Activated CD4-positive, alpha-beta T cell treated with anti-CD3 and anti-CD28 coated beads, Interleukin-2, amount 10 ng/mL, durations not matched to agents 24 days and 14 days (primary cell): ENCODE data around the gene NOS1. TPM values are rescaled to one million over a fixed set of nuclear protein-coding genes. Genes with fewer than 3 reads are reported as not detected.
"Not testable (repeated sequence)": the region's sequence is repeated elsewhere in the genome, so short reads cannot be mapped to it uniquely, and the experiment has no call there.

Experiments
- DNase-seq: peaks from one replicate; pipeline ENCODE4 v3.0.0; 2022
- H3K27ac Mint-ChIP-seq: one replicate; pipeline ENCODE4 v1.8.0; 2022; ENCODE audit warnings: mild to moderate bottlenecking, mixed read lengths
- H3K27me3 Mint-ChIP-seq: one replicate; pipeline ENCODE4 v1.8.0; 2022; ENCODE audit warnings: mixed read lengths
- H3K36me3 Mint-ChIP-seq: one replicate; pipeline ENCODE4 v1.8.0; 2022; ENCODE audit warnings: low read depth, mild to moderate bottlenecking, mixed read lengths
- H3K4me1 Mint-ChIP-seq: one replicate; pipeline ENCODE4 v1.8.0; 2021; ENCODE audit warnings: mixed read lengths
- H3K4me3 Mint-ChIP-seq: one replicate; pipeline ENCODE4 v1.8.0; 2022; ENCODE audit warnings: mild to moderate bottlenecking, moderate library complexity, mixed read lengths
- H3K9me3 Mint-ChIP-seq: one replicate; pipeline ENCODE4 v1.8.0; 2021; ENCODE audit warnings: mixed read lengths
- intact Hi-C: fragments of 100-400 bp; cut with micrococcal nuclease; formaldehyde crosslinking; loops from one replicate; pipeline ENCODE4 v1.15.1; 2023
- total RNA-seq: library from RNA; stranded (reverse); gene quantifications from 2 replicates; pipeline ENCODE4 v1.2.3, GENCODE V29; 2022

Gene NOS1
- total RNA-seq, 1 donor from 2014 or later, result not detected

DNA sequence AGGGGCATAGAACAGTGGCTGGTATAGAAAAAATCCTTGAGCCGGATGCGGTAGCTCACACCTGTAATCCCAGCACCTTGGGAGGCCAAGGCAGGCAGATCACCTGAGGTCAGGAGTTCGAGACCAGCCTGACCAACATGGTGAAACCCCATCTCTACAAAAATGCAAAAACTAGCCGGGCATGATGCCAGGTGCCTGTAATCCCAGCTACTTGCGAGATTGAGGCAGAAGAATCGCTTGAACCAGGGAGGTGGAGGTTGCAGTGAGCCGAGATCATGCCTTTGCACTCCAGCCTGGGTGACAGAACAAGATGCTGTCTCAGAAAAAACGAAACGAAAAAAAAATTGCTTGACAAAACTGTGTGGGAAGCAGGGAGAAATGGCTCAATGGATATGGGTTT lies 168.8 kb downstream of the NOS1 start:
- intact Hi-C loops, result loop anchor here (5.0 to 10.0 kb wide), 2 partner anchors 375 to 1182 kb away; partner anchors contain the start of genes SUDS3 and TAOK3
- H3K4me1 Mint-ChIP-seq, result peaks cover 23% of the 10 kb centered on the region
- peaks cover 18% of the 10 kb centered on the region for H3K27me3 Mint-ChIP-seq
- H3K4me3 Mint-ChIP-seq, H3K9me3 Mint-ChIP-seq, DNase-seq, H3K27ac Mint-ChIP-seq: not testable (repeated sequence)
- peaks cover 11% of the 10 kb centered on the region for H3K36me3 Mint-ChIP-seq

DNA sequence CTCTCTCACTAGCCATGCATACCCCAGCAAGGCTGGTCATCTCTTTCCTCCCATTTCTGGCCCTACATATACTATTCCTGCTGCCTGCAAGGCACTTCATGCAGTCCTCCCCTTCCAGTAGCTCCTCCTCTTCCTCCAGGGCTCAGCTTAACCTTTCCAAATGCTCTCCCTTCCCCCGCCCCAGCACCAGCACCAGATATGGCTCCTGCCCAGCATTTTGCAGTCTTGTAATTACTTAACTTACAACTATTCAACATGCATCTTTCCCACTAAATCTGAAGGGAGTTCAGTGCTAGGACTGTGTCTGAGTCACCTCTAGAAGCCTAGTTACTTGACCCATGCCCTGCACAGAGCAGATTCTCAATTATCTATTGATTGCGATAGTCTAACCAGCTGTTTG lies 169.4 kb downstream of the NOS1 start:
- peaks cover 15% of the 10 kb centered on the region for H3K27me3 Mint-ChIP-seq
- peaks cover 23% of the 10 kb centered on the region for H3K4me1 Mint-ChIP-seq
- no peak overlapping the region for H3K27ac Mint-ChIP-seq
- peak overlapping the region; percentile 17 for H3K4me3 Mint-ChIP-seq
- peaks cover 6% of the 10 kb centered on the region for H3K9me3 Mint-ChIP-seq
- peaks cover 15% of the 10 kb centered on the region for H3K36me3 Mint-ChIP-seq
- DNase-seq, result no peak
- intact Hi-C loops, result loop anchor here (5.0 to 10.0 kb wide), 2 partner anchors 375 to 1183 kb away; partner anchors contain the start of genes SUDS3 and TAOK3

- Mint-ChIP-seq H3K27me3 (peaks cover 15% of the 10 kb centered on the region), H3K9me3 (peaks cover 6% of the 10 kb centered on the region), H3K4me3 (peak within 1 kb of the TSS; percentile 94), H3K4me1 (peaks cover 23% of the 10 kb centered on the region), H3K27ac (peak within 1 kb of the TSS; percentile 75), H3K36me3 (peaks cover 25% of the 10 kb centered on the region)
- intact Hi-C loops, result loop anchor here (2.0 to 10.0 kb wide), 3 partner anchors 373 to 1185 kb away; partner anchors contain the start of genes RNFT2, SPRING1, SUDS3 and TAOK3
- peak; percentile 98 for DNase-seq
Measured at GRCh38 chr12:117190210-117190781, 171.1 kb downstream of the NOS1 start, which contains the start of gene FBXO21. FBXO21 (minus strand) TSS chr12:117190470; CDS start chr12:117190456, 14 bp downstream.

DNA sequence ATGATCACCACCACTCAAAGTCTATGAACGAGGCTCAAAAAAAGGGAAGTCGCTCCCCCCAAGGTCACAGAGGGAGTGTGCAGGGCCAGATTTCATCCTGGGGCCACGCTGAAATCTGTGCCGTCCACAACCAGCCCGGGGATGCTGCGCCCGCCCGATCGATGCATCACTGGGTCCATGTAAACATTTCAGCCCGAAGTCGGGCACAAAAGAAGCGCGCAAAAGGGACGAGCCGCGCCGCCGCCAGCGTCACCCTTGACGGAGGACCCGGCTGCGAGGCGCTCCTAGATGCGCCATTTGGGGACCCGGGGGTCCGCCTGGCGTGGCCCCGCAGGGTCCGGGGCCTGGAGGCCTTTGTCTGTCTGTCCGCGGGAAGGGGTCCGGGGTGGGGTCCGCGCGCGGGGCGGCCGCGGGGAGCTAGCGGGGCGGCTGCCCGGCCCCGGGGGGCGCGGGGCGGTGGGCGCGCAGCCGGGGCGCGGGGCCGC lies 171.7 kb downstream of the NOS1 start:
- Mint-ChIP-seq H3K36me3 (peaks cover 31% of the 10 kb centered on the region), H3K4me3 (peak overlapping the region; percentile 94), H3K27ac (peak overlapping the region; percentile 75), H3K9me3 (peaks cover 6% of the 10 kb centered on the region), H3K27me3 (peaks cover 15% of the 10 kb centered on the region), H3K4me1 (peaks cover 28% of the 10 kb centered on the region)
- intact Hi-C loops, result loop anchor here (2.0 to 10.0 kb wide), 3 partner anchors 372 to 1185 kb away; partner anchors contain the start of genes RNFT2, SPRING1, SUDS3 and TAOK3
- DNase-seq, result peak; percentile 80

GRCh38 chr12:117188961-117189724 lies 172.3 kb downstream of the NOS1 start:
- Mint-ChIP-seq H3K27me3 (peaks cover 15% of the 10 kb centered on the region), H3K9me3 (peaks cover 6% of the 10 kb centered on the region), H3K27ac (peak overlapping the region; percentile 75), H3K36me3 (peaks cover 34% of the 10 kb centered on the region), H3K4me1 (peaks cover 29% of the 10 kb centered on the region), H3K4me3 (peak overlapping the region; percentile 94)
- DNase-seq, result no peak
- intact Hi-C loops, result no loop called here

- H3K27me3 Mint-ChIP-seq, result peaks cover 11% of the 10 kb centered on the region
- no peak overlapping the region for H3K27ac Mint-ChIP-seq
- DNase-seq, result no peak
- peaks cover 42% of the 10 kb centered on the region for H3K36me3 Mint-ChIP-seq
- H3K4me1 Mint-ChIP-seq, result peaks cover 29% of the 10 kb centered on the region
- intact Hi-C loops, result no loop called here
- no peaks in the 10 kb centered on the region for H3K9me3 Mint-ChIP-seq
- peak overlapping the region; percentile 94 for H3K4me3 Mint-ChIP-seq
Measured at GRCh38 chr12:117188121-117188665, 173.2 kb downstream of the NOS1 start.

DNA sequence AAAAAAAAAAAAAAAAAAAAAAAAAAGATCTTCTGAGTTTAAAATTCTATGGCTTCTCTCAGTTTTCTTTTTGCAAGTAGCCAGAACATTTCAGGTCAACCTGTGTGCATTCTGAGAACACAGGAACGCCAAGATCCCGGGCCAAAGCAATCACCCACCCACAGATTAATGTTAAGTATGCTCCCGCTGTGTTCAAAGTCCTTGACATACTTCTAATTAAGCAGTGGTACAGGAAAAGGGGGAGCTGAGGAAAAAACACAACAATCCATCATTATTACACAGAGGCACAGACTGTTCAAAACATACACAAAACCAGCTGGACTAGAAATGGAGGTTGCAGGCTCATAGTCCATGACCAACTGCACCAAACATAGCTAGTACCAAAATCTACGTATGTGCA lies 174.0 kb downstream of the NOS1 start:
- DNase-seq, result no peak
- Mint-ChIP-seq H3K9me3 (no peaks in the 10 kb centered on the region), H3K4me1 (peaks cover 29% of the 10 kb centered on the region), H3K27me3 (peaks cover 9% of the 10 kb centered on the region), H3K36me3 (peaks cover 46% of the 10 kb centered on the region), H3K27ac (no peak overlapping the region), H3K4me3 (no peak overlapping the region)
- intact Hi-C loops, result no loop called here

DNA sequence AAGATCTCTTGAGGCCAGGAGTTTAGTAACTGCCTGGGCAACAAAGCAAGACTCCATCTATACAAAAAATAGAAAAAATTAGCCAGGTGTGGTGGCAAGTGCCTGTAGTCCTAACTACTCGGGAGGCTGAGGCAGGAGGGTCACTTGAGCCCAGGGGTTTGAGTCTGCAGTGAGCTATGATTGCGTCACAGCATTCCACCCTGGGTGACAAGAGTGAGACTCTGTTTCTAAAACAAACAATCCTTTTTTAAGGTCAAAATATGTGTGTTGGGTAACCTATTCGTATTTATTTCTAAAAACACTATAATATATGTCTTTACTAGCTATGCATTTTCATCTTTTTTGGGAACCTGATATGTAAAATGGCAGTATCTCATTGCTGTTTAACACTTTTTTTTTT lies 178.6 kb downstream of the NOS1 start:
- H3K4me3 Mint-ChIP-seq, result no peak overlapping the region
- H3K4me1 Mint-ChIP-seq, result peaks cover 9% of the 10 kb centered on the region
- no peak for DNase-seq
- no peaks in the 10 kb centered on the region for H3K27me3 Mint-ChIP-seq
- no peak overlapping the region for H3K27ac Mint-ChIP-seq
- H3K9me3 Mint-ChIP-seq, result no peaks in the 10 kb centered on the region
- H3K36me3 Mint-ChIP-seq, result peaks cover 77% of the 10 kb centered on the region
- intact Hi-C loops, result no loop called here

DNA sequence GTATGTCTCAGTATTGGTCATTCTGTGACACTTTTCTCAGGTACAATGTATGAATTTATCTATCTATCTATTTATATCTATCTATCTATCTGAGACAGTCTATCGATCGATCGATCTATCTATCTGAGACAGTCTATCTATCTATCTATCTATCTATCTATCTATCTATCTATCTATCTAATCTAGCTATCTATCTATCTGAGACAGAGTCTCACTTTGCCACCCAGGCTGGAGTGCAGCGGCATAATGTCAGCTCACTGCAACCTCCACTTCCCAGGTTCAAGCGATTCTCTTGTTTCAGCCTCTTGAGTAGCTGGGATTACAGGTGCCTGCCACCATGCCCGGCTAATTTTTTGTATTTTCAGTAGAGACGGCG lies 180.0 kb downstream of the NOS1 start:
- H3K27ac Mint-ChIP-seq, H3K9me3 Mint-ChIP-seq, H3K4me1 Mint-ChIP-seq, H3K27me3 Mint-ChIP-seq, DNase-seq, intact Hi-C loops, H3K4me3 Mint-ChIP-seq: not testable (repeated sequence)
- peaks cover 78% of the 10 kb centered on the region for H3K36me3 Mint-ChIP-seq

- intact Hi-C loops, result no loop called here
- Mint-ChIP-seq H3K36me3 (peaks cover 78% of the 10 kb centered on the region), H3K4me3 (no peak overlapping the region), H3K27ac (no peak overlapping the region), H3K9me3 (no peaks in the 10 kb centered on the region), H3K4me1 (peaks cover 9% of the 10 kb centered on the region), H3K27me3 (no peaks in the 10 kb centered on the region)
- no peak for DNase-seq
Measured at GRCh38 chr12:117180758-117181467, 180.5 kb downstream of the NOS1 start.

- no peak overlapping the region for H3K4me3 Mint-ChIP-seq
- H3K27me3 Mint-ChIP-seq, result no peaks in the 10 kb centered on the region
- no peak overlapping the region for H3K27ac Mint-ChIP-seq
- H3K9me3 Mint-ChIP-seq, result no peaks in the 10 kb centered on the region
- H3K36me3 Mint-ChIP-seq, result peaks cover 79% of the 10 kb centered on the region
- H3K4me1 Mint-ChIP-seq, result peaks cover 3% of the 10 kb centered on the region
- intact Hi-C loops, result no loop called here
- no peak for DNase-seq
Measured at GRCh38 chr12:117178745-117179144, 182.7 kb downstream of the NOS1 start.

GRCh38 chr12:117178301-117178700 lies 183.1 kb downstream of the NOS1 start:
- no peak overlapping the region for H3K4me3 Mint-ChIP-seq

GRCh38 chr12:117172168-117172567 lies 189.3 kb downstream of the NOS1 start:
- H3K36me3 Mint-ChIP-seq, result peaks cover 62% of the 10 kb centered on the region
- no peaks in the 10 kb centered on the region for H3K4me1 Mint-ChIP-seq

More at GRCh38 chr12:117178301-117178700, 183.1 kb downstream of the NOS1 start:
- Mint-ChIP-seq H3K27me3 (no peaks in the 10 kb centered on the region), H3K4me1 (peaks cover 3% of the 10 kb centered on the region), H3K27ac (no peak overlapping the region), H3K36me3 (peaks cover 79% of the 10 kb centered on the region), H3K9me3 (no peaks in the 10 kb centered on the region)
- DNase-seq, result no peak
- intact Hi-C loops, result no loop called here

More at GRCh38 chr12:117172168-117172567, 189.3 kb downstream of the NOS1 start:
- Mint-ChIP-seq H3K4me3 (no peak overlapping the region), H3K27me3 (no peaks in the 10 kb centered on the region), H3K9me3 (no peaks in the 10 kb centered on the region), H3K27ac (no peak overlapping the region)
- DNase-seq, result no peak
- intact Hi-C loops, result no loop called here
